GM23338 (cell line): ENCODE results near the gene ENPP1. TPM values are rescaled to one million over a fixed set of nuclear protein-coding genes. Genes with fewer than 3 reads are reported as not detected.

Experiments
- ATAC-seq: fragments of 200-7000 bp; cut with Tn5 transposase; 3 replicates; pipeline ENCODE4 v1.9.1; 2020
- DNase-seq: peaks from one replicate; pipeline ENCODE4 v3.0.0-alpha.2; 2015; ENCODE audit warnings: low spot score
- H2AFZ ChIP-seq: fragments of 200-600 bp; sonication (generic); 2 replicates; pipeline ENCODE4 v1.8.0; 2016; ENCODE audit warnings: antibody characterized with exemption, mild to moderate bottlenecking, moderate library complexity
- H3F3A ChIP-seq: fragments of 200-600 bp; sonication (generic); replicated peaks from 2 replicates; pipeline ENCODE4 v1.8.0; 2017; ENCODE audit warnings: antibody characterized with exemption, mixed run types, low read depth
- H3K27ac ChIP-seq: fragments of 200-600 bp; sonication (generic); 2 replicates; pipeline ENCODE4 v1.6.1; 2016; ENCODE audit warnings: low read depth
- H3K27me3 ChIP-seq: fragments of 200-600 bp; sonication (generic); 2 replicates; pipeline ENCODE4 v1.8.0; 2016; ENCODE audit warnings: mild to moderate bottlenecking, mixed run types, moderate library complexity; ENCODE audit not compliant: insufficient read depth
- H3K36me3 ChIP-seq: fragments of 200-600 bp; sonication (generic); 2 replicates; pipeline ENCODE4 v1.8.0; 2016; ENCODE audit warnings: mild to moderate bottlenecking; ENCODE audit not compliant: insufficient read depth
- H3K4me1 ChIP-seq: fragments of 200-600 bp; sonication (generic); 2 replicates; pipeline ENCODE4 v1.8.0; 2016; ENCODE audit warnings: mild to moderate bottlenecking, moderate library complexity; ENCODE audit not compliant: insufficient read depth
- H3K4me2 ChIP-seq: fragments of 200-600 bp; sonication (generic); 2 replicates; pipeline ENCODE4 v1.7.1; 2017; ENCODE audit warnings: mixed run types
- H3K4me3 ChIP-seq: fragments of 200-600 bp; sonication (generic); 2 replicates; pipeline ENCODE4 v1.6.1; 2016; ENCODE audit warnings: mixed run types
- H3K79me2 ChIP-seq: fragments of 200-600 bp; sonication (generic); replicated peaks from 2 replicates; pipeline ENCODE4 v1.8.0; 2017; ENCODE audit warnings: mild to moderate bottlenecking; ENCODE audit not compliant: insufficient read depth
- H3K9me2 ChIP-seq: fragments of 200-600 bp; sonication (generic); 2 replicates; pipeline ENCODE4 v1.8.0; 2017; ENCODE audit not compliant: insufficient read depth
- H4K20me1 ChIP-seq: fragments of 200-600 bp; sonication (generic); replicated peaks from 2 replicates; pipeline ENCODE4 v1.8.0; 2017; ENCODE audit warnings: mild to moderate bottlenecking; ENCODE audit not compliant: insufficient read depth
- H3K27ac Mint-ChIP-seq: 2 replicates; pipeline ENCODE4 v1.8.0; 2020; ENCODE audit warnings: inconsistent platforms, mild to moderate bottlenecking, moderate library complexity, mixed read lengths
- H3K27me3 Mint-ChIP-seq: 3 replicates; pipeline ENCODE4 v1.8.0; 2022; ENCODE audit warnings: low read depth, mild to moderate bottlenecking, moderate library complexity, mixed read lengths, inconsistent platforms; ENCODE audit not compliant: insufficient read depth, poor library complexity
- H3K36me3 Mint-ChIP-seq: 3 replicates; pipeline ENCODE4 v1.8.0; 2021; ENCODE audit warnings: low read depth, mild to moderate bottlenecking, inconsistent platforms, moderate library complexity, mixed read lengths
- H3K4me1 Mint-ChIP-seq: 3 replicates; pipeline ENCODE4 v1.8.0; 2020; ENCODE audit warnings: mild to moderate bottlenecking, inconsistent platforms, mixed read lengths
- H3K4me3 Mint-ChIP-seq: 3 replicates; pipeline ENCODE4 v1.8.0; 2021; ENCODE audit warnings: moderate library complexity, mild to moderate bottlenecking, inconsistent platforms, mixed read lengths
- H3K9me3 Mint-ChIP-seq: 3 replicates; pipeline ENCODE4 v1.8.0; 2020; ENCODE audit warnings: moderate library complexity, mild to moderate bottlenecking, inconsistent platforms, mixed read lengths
- CREB1 ChIP-seq: fragments of 250-450 bp; sonication (Bioruptor Pico); IDR thresholded peaks from 2 replicates; pipeline ENCODE4 v1.5.0; 2020; ENCODE audit warnings: low read depth, mild to moderate bottlenecking, moderate library complexity
- EZH2 ChIP-seq: fragments of 200-600 bp; sonication (generic); IDR thresholded peaks from one replicate; pipeline ENCODE4 v1.8.0; 2017; ENCODE audit warnings: antibody characterized with exemption, mild to moderate bottlenecking, low read depth; ENCODE audit not compliant: unreplicated experiment
- EZH2phosphoT487 ChIP-seq: fragments of 200-600 bp; sonication (generic); IDR thresholded peaks from one replicate; pipeline ENCODE4 v1.8.1; 2018; ENCODE audit warnings: antibody characterized with exemption; ENCODE audit not compliant: unreplicated experiment
- JUNB ChIP-seq: IDR thresholded peaks from one replicate; pipeline ENCODE4 v1.6.1; 2016; ENCODE audit warnings: antibody characterized with exemption; ENCODE audit not compliant: unreplicated experiment
- POLR2AphosphoS5 ChIP-seq: IDR thresholded peaks from 2 replicates; pipeline ENCODE4 v1.6.1; 2016; ENCODE audit warnings: antibody characterized with exemption, low read depth
- STAT1 ChIP-seq: IDR thresholded peaks from one replicate; pipeline ENCODE4 v1.6.1; 2016; ENCODE audit warnings: antibody characterized with exemption; ENCODE audit not compliant: unreplicated experiment
- ZNF114 ChIP-seq: fragments of 250-450 bp; sonication (Bioruptor Pico); IDR thresholded peaks from 2 replicates; pipeline ENCODE4 v1.5.0; 2020; ENCODE audit warnings: mild to moderate bottlenecking, moderate library complexity
- ZNF331 ChIP-seq: fragments of 250-450 bp; sonication (Bioruptor Pico); IDR thresholded peaks from 2 replicates; pipeline ENCODE4 v1.5.0; 2020; ENCODE audit warnings: low read depth, mild to moderate bottlenecking, moderate library complexity
- polyA plus RNA-seq: library from polyadenylated mRNA; unstranded; fragments of >200 nt; fragmentation: Nextera tagmentation; extraction: Ambion mirVana; gene quantifications from 2 replicates; pipeline ENCODE4 v1.2.1, GENCODE V29; 2016
- total RNA-seq: library from RNA; depleted of rRNA; stranded (reverse); fragments of >200 nt; shearing (Covaris generic); gene quantifications from 2 replicates; pipeline ENCODE4 v1.2.3, GENCODE V29; 2014
- TF ChIP-seq, protein P1 (sequence below): fragments of 250-450 bp; sonication (Bioruptor Pico); IDR thresholded peaks from 2 replicates; pipeline ENCODE4 v1.5.0; 2020; ENCODE audit warnings: mild to moderate bottlenecking, moderate library complexity
- TF ChIP-seq, protein P2 (sequence below): IDR thresholded peaks from 2 replicates; pipeline ENCODE4 v1.6.1; 2016; ENCODE audit warnings: antibody characterized with exemption
- TF ChIP-seq, protein P3 (sequence below): IDR thresholded peaks from one replicate; pipeline ENCODE4 v1.6.1; 2018; ENCODE audit warnings: antibody characterized with exemption; ENCODE audit not compliant: unreplicated experiment

Gene ENPP1
- total and polyA plus RNA-seq, 2 experiments from 2014 or later, result 17.3 to 46.9 TPM

DNA sequence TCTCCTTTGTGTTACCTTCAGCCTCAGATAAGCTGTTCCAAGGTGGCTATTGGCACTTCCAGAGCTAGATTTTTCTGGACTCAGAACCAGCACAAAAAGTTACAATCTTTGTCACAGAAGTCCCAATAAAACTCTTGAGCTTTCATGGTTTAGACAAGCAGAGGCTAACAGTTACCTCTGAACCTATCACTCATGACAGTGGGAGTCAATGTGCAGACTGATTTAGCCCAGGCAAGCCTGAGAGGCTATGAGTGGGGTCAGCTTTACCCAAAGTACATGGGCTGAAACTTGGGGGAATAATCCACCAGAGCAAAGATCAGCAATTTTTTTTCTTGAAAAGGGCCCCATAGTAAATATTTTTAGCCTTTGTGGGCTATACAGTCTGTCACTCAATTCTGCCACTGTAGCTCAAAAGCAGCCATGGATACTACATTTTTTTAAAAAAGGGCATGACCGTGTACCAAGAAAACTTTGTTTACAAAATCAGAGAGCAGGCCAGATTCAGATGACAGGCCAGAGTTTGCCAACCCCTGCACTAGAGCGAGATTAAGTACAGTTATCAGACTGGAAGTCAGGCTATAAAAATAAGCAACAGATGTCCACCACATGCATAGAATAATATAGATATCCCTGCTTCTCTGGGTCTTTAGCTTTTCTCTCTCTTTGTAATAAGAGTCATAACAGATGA lies 123.4 kb downstream of the ENPP1 start:
- Histone ChIP-seq H3K4me2 (no peak overlapping the region), H3K27me3 (0 out of 2 replicates have a peak, but pooled peaks cover 4% of the 10 kb centered on the region), H3K9me2 (no peaks in the 10 kb centered on the region), H4K20me1 (no peaks in the 10 kb centered on the region; the same call in 1 of the 2 replicates), H3K79me2 (no peaks in the 10 kb centered on the region; the same call in none of the 2 replicates), H2AFZ (no peak overlapping the region), H3K27ac (no peak overlapping the region), H3K4me3 (no peak overlapping the region), H3K4me1 (no peaks in the 10 kb centered on the region; the same call in 1 of the 2 replicates), H3F3A (no peaks in the 10 kb centered on the region), H3K36me3 (no peaks in the 10 kb centered on the region)
- Mint-ChIP-seq H3K9me3 (no peaks in the 10 kb centered on the region), H3K4me3 (no peak overlapping the region), H3K27me3 (peaks cover 2% of the 10 kb centered on the region), H3K36me3 (peaks cover 3% of the 10 kb centered on the region; the same call in 2 of the 3 replicates), H3K27ac (no peak overlapping the region), H3K4me1 (peaks cover 2% of the 10 kb centered on the region; the same call in 1 of the 3 replicates)
- ATAC-seq (no peak), DNase-seq (no peak)
- TF ChIP-seq EZH2 (no peak), CREB1 (CRISPR knock-in tag) (no peak), POLR2AphosphoS5 (no peak), ZNF331 (no peak), JUNB (no peak), STAT1 (no peak), EZH2phosphoT487 (no peak), ZNF114 (CRISPR knock-in tag) (no peak)
- TF ChIP-seq, protein P1, sequence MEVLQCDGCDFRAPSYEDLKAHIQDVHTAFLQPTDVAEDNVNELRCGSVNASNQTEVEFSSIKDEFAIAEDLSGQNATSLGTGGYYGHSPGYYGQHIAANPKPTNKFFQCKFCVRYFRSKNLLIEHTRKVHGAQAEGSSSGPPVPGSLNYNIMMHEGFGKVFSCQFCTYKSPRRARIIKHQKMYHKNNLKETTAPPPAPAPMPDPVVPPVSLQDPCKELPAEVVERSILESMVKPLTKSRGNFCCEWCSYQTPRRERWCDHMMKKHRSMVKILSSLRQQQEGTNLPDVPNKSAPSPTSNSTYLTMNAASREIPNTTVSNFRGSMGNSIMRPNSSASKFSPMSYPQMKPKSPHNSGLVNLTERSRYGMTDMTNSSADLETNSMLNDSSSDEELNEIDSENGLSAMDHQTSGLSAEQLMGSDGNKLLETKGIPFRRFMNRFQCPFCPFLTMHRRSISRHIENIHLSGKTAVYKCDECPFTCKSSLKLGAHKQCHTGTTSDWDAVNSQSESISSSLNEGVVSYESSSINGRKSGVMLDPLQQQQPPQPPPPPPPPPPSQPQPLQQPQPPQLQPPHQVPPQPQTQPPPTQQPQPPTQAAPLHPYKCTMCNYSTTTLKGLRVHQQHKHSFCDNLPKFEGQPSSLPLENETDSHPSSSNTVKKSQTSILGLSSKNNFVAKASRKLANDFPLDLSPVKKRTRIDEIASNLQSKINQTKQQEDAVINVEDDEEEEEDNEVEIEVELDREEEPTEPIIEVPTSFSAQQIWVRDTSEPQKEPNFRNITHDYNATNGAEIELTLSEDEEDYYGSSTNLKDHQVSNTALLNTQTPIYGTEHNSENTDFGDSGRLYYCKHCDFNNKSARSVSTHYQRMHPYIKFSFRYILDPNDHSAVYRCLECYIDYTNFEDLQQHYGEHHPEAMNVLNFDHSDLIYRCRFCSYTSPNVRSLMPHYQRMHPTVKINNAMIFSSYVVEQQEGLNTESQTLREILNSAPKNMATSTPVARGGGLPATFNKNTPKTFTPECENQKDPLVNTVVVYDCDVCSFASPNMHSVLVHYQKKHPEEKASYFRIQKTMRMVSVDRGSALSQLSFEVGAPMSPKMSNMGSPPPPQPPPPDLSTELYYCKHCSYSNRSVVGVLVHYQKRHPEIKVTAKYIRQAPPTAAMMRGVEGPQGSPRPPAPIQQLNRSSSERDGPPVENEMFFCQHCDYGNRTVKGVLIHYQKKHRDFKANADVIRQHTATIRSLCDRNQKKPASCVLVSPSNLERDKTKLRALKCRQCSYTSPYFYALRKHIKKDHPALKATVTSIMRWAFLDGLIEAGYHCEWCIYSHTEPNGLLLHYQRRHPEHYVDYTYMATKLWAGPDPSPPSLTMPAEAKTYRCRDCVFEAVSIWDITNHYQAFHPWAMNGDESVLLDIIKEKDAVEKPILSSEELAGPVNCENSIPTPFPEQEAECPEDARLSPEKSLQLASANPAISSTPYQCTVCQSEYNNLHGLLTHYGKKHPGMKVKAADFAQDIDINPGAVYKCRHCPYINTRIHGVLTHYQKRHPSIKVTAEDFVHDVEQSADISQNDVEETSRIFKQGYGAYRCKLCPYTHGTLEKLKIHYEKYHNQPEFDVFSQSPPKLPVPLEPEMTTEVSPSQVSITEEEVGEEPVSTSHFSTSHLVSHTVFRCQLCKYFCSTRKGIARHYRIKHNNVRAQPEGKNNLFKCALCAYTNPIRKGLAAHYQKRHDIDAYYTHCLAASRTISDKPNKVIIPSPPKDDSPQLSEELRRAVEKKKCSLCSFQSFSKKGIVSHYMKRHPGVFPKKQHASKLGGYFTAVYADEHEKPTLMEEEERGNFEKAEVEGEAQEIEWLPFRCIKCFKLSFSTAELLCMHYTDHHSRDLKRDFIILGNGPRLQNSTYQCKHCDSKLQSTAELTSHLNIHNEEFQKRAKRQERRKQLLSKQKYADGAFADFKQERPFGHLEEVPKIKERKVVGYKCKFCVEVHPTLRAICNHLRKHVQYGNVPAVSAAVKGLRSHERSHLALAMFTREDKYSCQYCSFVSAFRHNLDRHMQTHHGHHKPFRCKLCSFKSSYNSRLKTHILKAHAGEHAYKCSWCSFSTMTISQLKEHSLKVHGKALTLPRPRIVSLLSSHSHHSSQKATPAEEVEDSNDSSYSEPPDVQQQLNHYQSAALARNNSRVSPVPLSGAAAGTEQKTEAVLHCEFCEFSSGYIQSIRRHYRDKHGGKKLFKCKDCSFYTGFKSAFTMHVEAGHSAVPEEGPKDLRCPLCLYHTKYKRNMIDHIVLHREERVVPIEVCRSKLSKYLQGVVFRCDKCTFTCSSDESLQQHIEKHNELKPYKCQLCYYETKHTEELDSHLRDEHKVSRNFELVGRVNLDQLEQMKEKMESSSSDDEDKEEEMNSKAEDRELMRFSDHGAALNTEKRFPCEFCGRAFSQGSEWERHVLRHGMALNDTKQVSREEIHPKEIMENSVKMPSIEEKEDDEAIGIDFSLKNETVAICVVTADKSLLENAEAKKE (CRISPR knock-in tag), result no peak
- TF ChIP-seq, protein P2, sequence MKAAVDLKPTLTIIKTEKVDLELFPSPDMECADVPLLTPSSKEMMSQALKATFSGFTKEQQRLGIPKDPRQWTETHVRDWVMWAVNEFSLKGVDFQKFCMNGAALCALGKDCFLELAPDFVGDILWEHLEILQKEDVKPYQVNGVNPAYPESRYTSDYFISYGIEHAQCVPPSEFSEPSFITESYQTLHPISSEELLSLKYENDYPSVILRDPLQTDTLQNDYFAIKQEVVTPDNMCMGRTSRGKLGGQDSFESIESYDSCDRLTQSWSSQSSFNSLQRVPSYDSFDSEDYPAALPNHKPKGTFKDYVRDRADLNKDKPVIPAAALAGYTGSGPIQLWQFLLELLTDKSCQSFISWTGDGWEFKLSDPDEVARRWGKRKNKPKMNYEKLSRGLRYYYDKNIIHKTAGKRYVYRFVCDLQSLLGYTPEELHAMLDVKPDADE, result no peak
- TF ChIP-seq, protein P3, sequence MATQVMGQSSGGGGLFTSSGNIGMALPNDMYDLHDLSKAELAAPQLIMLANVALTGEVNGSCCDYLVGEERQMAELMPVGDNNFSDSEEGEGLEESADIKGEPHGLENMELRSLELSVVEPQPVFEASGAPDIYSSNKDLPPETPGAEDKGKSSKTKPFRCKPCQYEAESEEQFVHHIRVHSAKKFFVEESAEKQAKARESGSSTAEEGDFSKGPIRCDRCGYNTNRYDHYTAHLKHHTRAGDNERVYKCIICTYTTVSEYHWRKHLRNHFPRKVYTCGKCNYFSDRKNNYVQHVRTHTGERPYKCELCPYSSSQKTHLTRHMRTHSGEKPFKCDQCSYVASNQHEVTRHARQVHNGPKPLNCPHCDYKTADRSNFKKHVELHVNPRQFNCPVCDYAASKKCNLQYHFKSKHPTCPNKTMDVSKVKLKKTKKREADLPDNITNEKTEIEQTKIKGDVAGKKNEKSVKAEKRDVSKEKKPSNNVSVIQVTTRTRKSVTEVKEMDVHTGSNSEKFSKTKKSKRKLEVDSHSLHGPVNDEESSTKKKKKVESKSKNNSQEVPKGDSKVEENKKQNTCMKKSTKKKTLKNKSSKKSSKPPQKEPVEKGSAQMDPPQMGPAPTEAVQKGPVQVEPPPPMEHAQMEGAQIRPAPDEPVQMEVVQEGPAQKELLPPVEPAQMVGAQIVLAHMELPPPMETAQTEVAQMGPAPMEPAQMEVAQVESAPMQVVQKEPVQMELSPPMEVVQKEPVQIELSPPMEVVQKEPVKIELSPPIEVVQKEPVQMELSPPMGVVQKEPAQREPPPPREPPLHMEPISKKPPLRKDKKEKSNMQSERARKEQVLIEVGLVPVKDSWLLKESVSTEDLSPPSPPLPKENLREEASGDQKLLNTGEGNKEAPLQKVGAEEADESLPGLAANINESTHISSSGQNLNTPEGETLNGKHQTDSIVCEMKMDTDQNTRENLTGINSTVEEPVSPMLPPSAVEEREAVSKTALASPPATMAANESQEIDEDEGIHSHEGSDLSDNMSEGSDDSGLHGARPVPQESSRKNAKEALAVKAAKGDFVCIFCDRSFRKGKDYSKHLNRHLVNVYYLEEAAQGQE, result no peak
